Keratinocyte (primary cell): ENCODE measurements around the gene WDR4. TPM values are rescaled to one million over a fixed set of nuclear protein-coding genes. Genes with fewer than 3 reads are reported as not detected.

Source experiments
- DNase-seq: peaks from one replicate; pipeline ENCODE4 v3.0.0-alpha.2; 2011; ENCODE audit warnings: low read depth, missing footprints, low spot score
- FAIRE-seq: peaks from 2 replicates; lab custom pipeline; 2011; peaks lifted over from hg19 to GRCh38; lab: Jason Lieb, UNC
- H2AFZ ChIP-seq: 2 replicates; pipeline ENCODE4 v1.6.0; 2012; ENCODE audit warnings: low read length, control low read depth, inconsistent platforms; ENCODE audit not compliant: control insufficient read depth
- H3K27ac ChIP-seq: 2 replicates; pipeline ENCODE4 v1.5.1; 2011; ENCODE audit warnings: low read length; ENCODE audit not compliant: control insufficient read depth, insufficient read depth
- H3K27me3 ChIP-seq: 3 replicates; pipeline ENCODE4 v1.6.0; 2011; ENCODE audit warnings: low read length; ENCODE audit not compliant: control insufficient read depth, insufficient read depth; ENCODE audit errors: extremely low read depth
- H3K36me3 ChIP-seq, 2 experiments: 2 replicates in 1 of 2; 3 replicates in 1 of 2; pipeline ENCODE4 v1.5.1; 2011; ENCODE audit warnings: low read length in 2 of 2, mild to moderate bottlenecking in 1 of 2; ENCODE audit not compliant: control insufficient read depth in 2 of 2, insufficient read depth in 2 of 2; ENCODE audit errors: extremely low read depth in 1 of 2
- H3K4me1 ChIP-seq: 3 replicates; pipeline ENCODE4 v1.5.1; 2011; ENCODE audit warnings: low read length; ENCODE audit not compliant: control insufficient read depth, insufficient read depth; ENCODE audit errors: extremely low read depth
- H3K4me2 ChIP-seq: 3 replicates; pipeline ENCODE4 v1.6.0; 2011; ENCODE audit warnings: low read depth, low read length; ENCODE audit not compliant: control insufficient read depth, insufficient read depth; ENCODE audit errors: extremely low read depth
- H3K4me3 ChIP-seq, 3 experiments: fragments of 200-600 bp in 1 of 3; sonication (generic) in 1 of 3; 2 replicates in 2 of 3; 3 replicates in 1 of 3; pipeline ENCODE4 v1.5.1; 2011 to 2016; ENCODE audit warnings: low read length in 3 of 3, mild to moderate bottlenecking in 3 of 3, control low read depth in 2 of 3, inconsistent platforms in 1 of 3, low read depth in 1 of 3, mixed read lengths in 1 of 3, mixed run types in 1 of 3, moderate library complexity in 1 of 3; ENCODE audit not compliant: control insufficient read depth in 2 of 3, insufficient read depth in 2 of 3; ENCODE audit errors: extremely low read depth in 1 of 3
- H3K79me2 ChIP-seq: 2 replicates; pipeline ENCODE4 v1.6.0; 2012; ENCODE audit warnings: low read length; ENCODE audit not compliant: control insufficient read depth, insufficient read depth
- H3K9ac ChIP-seq: 3 replicates; pipeline ENCODE4 v1.6.0; 2011; ENCODE audit warnings: low read length; ENCODE audit not compliant: control insufficient read depth, insufficient read depth; ENCODE audit errors: extremely low read depth
- H3K9me1 ChIP-seq: 3 replicates; pipeline ENCODE4 v1.6.0; 2011; ENCODE audit warnings: low read length; ENCODE audit not compliant: control insufficient read depth, insufficient read depth; ENCODE audit errors: extremely low read depth
- H3K9me3 ChIP-seq: 2 replicates; pipeline ENCODE4 v1.5.1; 2012; ENCODE audit warnings: low read depth, low read length; ENCODE audit not compliant: control insufficient read depth
- H4K20me1 ChIP-seq: 3 replicates; pipeline ENCODE4 v1.6.0; 2011; ENCODE audit warnings: low read length; ENCODE audit not compliant: control insufficient read depth, insufficient read depth; ENCODE audit errors: extremely low read depth
- EZH2 ChIP-seq: IDR thresholded peaks from one replicate; pipeline ENCODE4 v1.6.1; 2012; ENCODE audit warnings: inconsistent platforms, mild to moderate bottlenecking, low read length, moderate library complexity
- dilution Hi-C: fragments of 300-500 bp; cut with MboI; formaldehyde crosslinking; loops from one replicate; pipeline ENCODE4 v1.7.0; 2020; ENCODE audit warnings: low sequenced_read_pairs; ENCODE audit not compliant: extremely low pct_ligation_motif_present
- polyA plus RNA-seq, 5 experiments: library from polyadenylated mRNA; depleted of rRNA in 3 of 5; stranded (reverse) in 3 of 5; stranded (forward) in 1 of 5; unstranded in 1 of 5; fragments of >200 nt; gene quantifications; 1 replicate in 1 of 5; 2 replicates in 3 of 5; 3 replicates in 1 of 5; pipeline versions ENCODE4 v1.2.1 to v1.2.3, GENCODE V29; 2011 to 2012; ENCODE audit warnings: missing spikeins in 2 of 5, low read depth in 1 of 5, low replicate concordance in 1 of 5
- TF ChIP-seq, protein P1 (sequence below), 3 experiments: IDR thresholded peaks in 1 of 3; conservative IDR thresholded peaks in 1 of 3; optimal IDR thresholded peaks in 1 of 3; 2 replicates in 2 of 3; 3 replicates in 1 of 3; pipeline versions ENCODE3 to v1.5.1; 2011; ENCODE audit warnings: low read length in 3 of 3, mild to moderate bottlenecking in 3 of 3, moderate library complexity in 2 of 3, control low read depth in 1 of 3, inconsistent platforms in 1 of 3; ENCODE audit not compliant: insufficient read depth in 2 of 3; ENCODE audit errors: extremely low read depth in 1 of 3

The WDR4 gene
- polyA plus RNA-seq, 1 donor (not counting 4 experiments of a cell fraction or from before 2014, with no cell fraction given) = 14.9 TPM

DNA sequence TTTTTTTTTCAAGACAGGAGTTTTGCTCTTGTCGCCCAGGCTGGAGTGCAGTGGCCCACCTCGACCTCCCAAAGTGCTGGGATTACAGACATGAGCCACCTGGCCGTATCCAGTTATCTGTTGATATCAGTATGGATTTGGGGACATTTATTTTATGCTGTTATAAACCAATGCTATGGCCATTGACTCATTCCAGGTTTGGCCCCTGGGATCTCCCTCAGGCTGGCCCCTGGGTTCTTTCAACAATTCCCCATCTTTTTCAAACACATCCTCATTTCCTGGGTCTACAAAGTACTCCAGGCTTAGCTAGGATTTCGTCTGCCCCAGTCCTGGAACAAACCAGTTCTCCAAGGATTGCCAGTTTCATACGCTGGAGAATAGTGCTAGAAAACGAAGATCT is 44.1 kb downstream of the WDR4 start:
- no peak overlapping the region for H3K4me2 ChIP-seq
- FAIRE-seq (no peak), DNase-seq (no peak)
- H4K20me1 ChIP-seq = peaks cover 2% of the 10 kb centered on the region
- no peaks in the 10 kb centered on the region for H3K9me3 ChIP-seq
- TF ChIP-seq EZH2 = no peak
- TF ChIP-seq, protein P1, sequence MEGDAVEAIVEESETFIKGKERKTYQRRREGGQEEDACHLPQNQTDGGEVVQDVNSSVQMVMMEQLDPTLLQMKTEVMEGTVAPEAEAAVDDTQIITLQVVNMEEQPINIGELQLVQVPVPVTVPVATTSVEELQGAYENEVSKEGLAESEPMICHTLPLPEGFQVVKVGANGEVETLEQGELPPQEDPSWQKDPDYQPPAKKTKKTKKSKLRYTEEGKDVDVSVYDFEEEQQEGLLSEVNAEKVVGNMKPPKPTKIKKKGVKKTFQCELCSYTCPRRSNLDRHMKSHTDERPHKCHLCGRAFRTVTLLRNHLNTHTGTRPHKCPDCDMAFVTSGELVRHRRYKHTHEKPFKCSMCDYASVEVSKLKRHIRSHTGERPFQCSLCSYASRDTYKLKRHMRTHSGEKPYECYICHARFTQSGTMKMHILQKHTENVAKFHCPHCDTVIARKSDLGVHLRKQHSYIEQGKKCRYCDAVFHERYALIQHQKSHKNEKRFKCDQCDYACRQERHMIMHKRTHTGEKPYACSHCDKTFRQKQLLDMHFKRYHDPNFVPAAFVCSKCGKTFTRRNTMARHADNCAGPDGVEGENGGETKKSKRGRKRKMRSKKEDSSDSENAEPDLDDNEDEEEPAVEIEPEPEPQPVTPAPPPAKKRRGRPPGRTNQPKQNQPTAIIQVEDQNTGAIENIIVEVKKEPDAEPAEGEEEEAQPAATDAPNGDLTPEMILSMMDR (optimal IDR thresholded peaks at IDR 0.05 in 1 of 3, IDR thresholded peaks at IDR 0.05 in 1 of 3, conservative IDR thresholded peaks at IDR 0.05 in 1 of 3; ENCODE audit: extremely low read depth in 1 of 3, insufficient read depth in 2 of 3, low read length in 3 of 3) = no peak
- dilution Hi-C loops = no loop called here
- H3K27ac ChIP-seq = no peak overlapping the region
- peaks cover 4 to 11% of the 10 kb centered on the region in 2 experiments for H3K36me3 ChIP-seq
- no peaks in the 10 kb centered on the region for H3K79me2 ChIP-seq
- no peaks in the 10 kb centered on the region for H3K27me3 ChIP-seq
- no peak overlapping the region for H3K4me3 ChIP-seq
- no peaks in the 10 kb centered on the region for H3K4me1 ChIP-seq
- H3K9me1 ChIP-seq = peaks cover 2% of the 10 kb centered on the region
- no peak overlapping the region for H2AFZ ChIP-seq
- H3K9ac ChIP-seq = no peak overlapping the region

GRCh38 chr21:42834726-42835191 is 44.6 kb downstream of the WDR4 start:
- no peaks in the 10 kb centered on the region for H3K9me3 ChIP-seq
- no peak overlapping the region for H3K4me3 ChIP-seq
- H3K4me2 ChIP-seq = no peak overlapping the region
- no peak overlapping the region for H3K9ac ChIP-seq
- DNase-seq (no peak), FAIRE-seq (no peak)
- peaks cover 2% of the 10 kb centered on the region for H4K20me1 ChIP-seq
- dilution Hi-C loops = no loop called here
- H3K36me3 ChIP-seq = peaks cover 4 to 7% of the 10 kb centered on the region in 2 experiments
- TF ChIP-seq EZH2 = no peak
- no peaks in the 10 kb centered on the region for H3K79me2 ChIP-seq
- H2AFZ ChIP-seq = no peak overlapping the region
- H3K9me1 ChIP-seq = peaks cover 2% of the 10 kb centered on the region
- H3K27me3 ChIP-seq = no peaks in the 10 kb centered on the region
- no peaks in the 10 kb centered on the region for H3K4me1 ChIP-seq
- H3K27ac ChIP-seq = no peak overlapping the region
